H9 (cell line): ENCODE data around the gene RBM42. TPM values are rescaled to one million over a fixed set of nuclear protein-coding genes. Genes with fewer than 3 reads are reported as not detected.

Experiments
- DNase-seq: peaks from one replicate; pipeline ENCODE4 v3.0.0-alpha.2; 2017
- H2AFZ ChIP-seq: one replicate; pipeline ENCODE4 v1.6.1; 2013; ENCODE audit warnings: mild to moderate bottlenecking, low read length, control low read depth, moderate library complexity
- H2AK5ac ChIP-seq: 2 replicates; pipeline ENCODE4 v1.6.1; 2013; ENCODE audit warnings: low read length, control low read depth, mixed read lengths; ENCODE audit not compliant: insufficient read length
- H2BK120ac ChIP-seq: one replicate; pipeline ENCODE4 v1.6.1; 2013; ENCODE audit warnings: low read depth, mild to moderate bottlenecking, low read length, control low read depth, inconsistent platforms; ENCODE audit not compliant: poor library complexity, severe bottlenecking
- H2BK12ac ChIP-seq: 2 replicates; pipeline ENCODE4 v1.6.1; 2013; ENCODE audit warnings: low read length, control low read depth, mixed read lengths, low read depth; ENCODE audit not compliant: insufficient read length
- H2BK15ac ChIP-seq: 2 replicates; pipeline ENCODE4 v1.6.1; 2013; ENCODE audit warnings: low read depth, low read length, control low read depth
- H2BK20ac ChIP-seq: one replicate; pipeline ENCODE4 v1.6.1; 2013; ENCODE audit warnings: low read depth, mild to moderate bottlenecking, low read length, control low read depth, inconsistent platforms; ENCODE audit not compliant: poor library complexity, severe bottlenecking
- H2BK5ac ChIP-seq: 2 replicates; pipeline ENCODE4 v1.6.1; 2013; ENCODE audit warnings: low read length, control low read depth, mixed read lengths; ENCODE audit not compliant: insufficient read length
- H3K14ac ChIP-seq: 2 replicates; pipeline ENCODE4 v1.6.1; 2013; ENCODE audit warnings: low read length, control low read depth; ENCODE audit not compliant: insufficient read depth
- H3K18ac ChIP-seq: 2 replicates; pipeline ENCODE4 v1.6.1; 2013; ENCODE audit warnings: low read depth, mild to moderate bottlenecking, mixed read lengths, low read length, control low read depth; ENCODE audit not compliant: insufficient read length
- H3K23ac ChIP-seq: 2 replicates; pipeline ENCODE4 v1.6.1; 2013; ENCODE audit warnings: low read length, control low read depth, mixed read lengths, low read depth; ENCODE audit not compliant: insufficient read length
- H3K23me2 ChIP-seq: 2 replicates; pipeline ENCODE4 v1.6.1; 2013; ENCODE audit warnings: low read depth, mild to moderate bottlenecking, mixed read lengths, low read length, control low read depth; ENCODE audit not compliant: insufficient read length, poor library complexity, severe bottlenecking
- H3K27ac ChIP-seq: 2 replicates; pipeline ENCODE4 v1.5.1; 2013; ENCODE audit warnings: low read length, control low read depth, mixed read lengths, low read depth; ENCODE audit not compliant: insufficient read length
- H3K27me3 ChIP-seq: 2 replicates; pipeline ENCODE4 v1.6.1; 2013; ENCODE audit warnings: low read length, control low read depth, inconsistent platforms; ENCODE audit not compliant: insufficient read depth
- H3K4ac ChIP-seq: 2 replicates; pipeline ENCODE4 v1.6.1; 2013; ENCODE audit warnings: low read depth, mild to moderate bottlenecking, control low read depth, inconsistent platforms, low read length, moderate library complexity
- H3K4me1 ChIP-seq: 2 replicates; pipeline ENCODE4 v1.6.1; 2013; ENCODE audit warnings: low read length, control low read depth, inconsistent platforms; ENCODE audit not compliant: insufficient read depth
- H3K4me2 ChIP-seq: 2 replicates; pipeline ENCODE4 v1.6.1; 2013; ENCODE audit warnings: low read length, control low read depth, mixed read lengths; ENCODE audit not compliant: insufficient read length, insufficient read depth
- H3K56ac ChIP-seq: 2 replicates; pipeline ENCODE4 v1.6.1; 2013; ENCODE audit warnings: low read depth, mild to moderate bottlenecking, mixed read lengths, low read length, control low read depth; ENCODE audit not compliant: insufficient read length
- H3K79me1 ChIP-seq: 2 replicates; pipeline ENCODE4 v1.6.1; 2013; ENCODE audit warnings: low read depth, mild to moderate bottlenecking, moderate library complexity, low read length, control low read depth, inconsistent platforms; ENCODE audit not compliant: insufficient read depth, poor library complexity, severe bottlenecking
- H3K79me2 ChIP-seq: 2 replicates; pipeline ENCODE4 v1.6.1; 2013; ENCODE audit warnings: low read length, control low read depth, inconsistent platforms; ENCODE audit not compliant: insufficient read depth
- H3K9ac ChIP-seq: 2 replicates; pipeline ENCODE4 v1.6.1; 2013; ENCODE audit warnings: low read length, control low read depth, mixed read lengths; ENCODE audit not compliant: insufficient read length; ENCODE audit errors: extremely low read depth
- H3K9me3 ChIP-seq: one replicate; pipeline ENCODE4 v1.6.1; 2013; ENCODE audit warnings: low read depth, low read length, inconsistent platforms; ENCODE audit not compliant: control insufficient read depth
- H3T11ph ChIP-seq: one replicate; pipeline ENCODE4 v1.6.1; 2013; ENCODE audit warnings: mild to moderate bottlenecking, low read length, control low read depth, inconsistent platforms
- H4K20me1 ChIP-seq: one replicate; pipeline ENCODE4 v1.6.1; 2013; ENCODE audit not compliant: control insufficient read depth, insufficient read length, insufficient read depth
- H4K5ac ChIP-seq: 2 replicates; pipeline ENCODE4 v1.6.1; 2013; ENCODE audit warnings: low read depth, mild to moderate bottlenecking, mixed read lengths, low read length, control low read depth; ENCODE audit not compliant: insufficient read length
- H4K8ac ChIP-seq: replicated peaks from 2 replicates; pipeline ENCODE4 v1.6.1; 2013; ENCODE audit warnings: low read length, control low read depth, mixed read lengths, low read depth; ENCODE audit not compliant: insufficient read length
- H4K91ac ChIP-seq: 2 replicates; pipeline ENCODE4 v1.6.1; 2013; ENCODE audit warnings: low read depth, mild to moderate bottlenecking, moderate library complexity, mixed read lengths, low read length, control low read depth; ENCODE audit not compliant: insufficient read length
- H3K27ac Mint-ChIP-seq, 3 experiments: 2 replicates in 2 of 3; 3 replicates in 1 of 3; pipeline ENCODE4 v1.8.0; 2020 to 2021; ENCODE audit warnings: mixed read lengths in 3 of 3, mild to moderate bottlenecking in 1 of 3, moderate library complexity in 1 of 3
- H3K27me3 Mint-ChIP-seq: 2 replicates; pipeline ENCODE4 v1.8.0; 2021; ENCODE audit warnings: low read depth, mild to moderate bottlenecking, moderate library complexity, mixed read lengths
- H3K36me3 Mint-ChIP-seq, 3 experiments: 2 replicates in 2 of 3; 3 replicates in 1 of 3; pipeline ENCODE4 v1.8.0; 2020 to 2021; ENCODE audit warnings: low read depth in 3 of 3, mixed read lengths in 3 of 3; ENCODE audit not compliant: insufficient read depth in 1 of 3
- H3K4me1 Mint-ChIP-seq, 2 experiments: 2 replicates each; pipeline ENCODE4 v1.8.0; 2020; ENCODE audit warnings: mixed read lengths in 2 of 2
- H3K4me3 Mint-ChIP-seq, 2 experiments: 2 replicates in 1 of 2; 3 replicates in 1 of 2; pipeline ENCODE4 v1.8.0; 2020 to 2021; ENCODE audit warnings: mild to moderate bottlenecking in 2 of 2, mixed read lengths in 2 of 2, moderate library complexity in 1 of 2
- H3K9me3 Mint-ChIP-seq, 2 experiments: 2 replicates in 1 of 2; 3 replicates in 1 of 2; pipeline ENCODE4 v1.8.0; 2020; ENCODE audit warnings: mild to moderate bottlenecking in 2 of 2, mixed read lengths in 2 of 2, moderate library complexity in 1 of 2
- CTCF ChIP-seq: fragments of 200-600 bp; sonication (generic); conservative IDR thresholded peaks from 3 replicates; pipeline ENCODE4 v1.8.0; 2021; ENCODE audit warnings: antibody characterized with exemption, mild to moderate bottlenecking
- WGBS: extraction: QIAGEN DNeasy Blood & Tissue Kit; methylation state at CpG from one replicate; pipeline ENCODE4 v1.1.7; 2013; ENCODE audit warnings: missing lambda C conversion rate, low lambda C conversion rate, mixed read lengths; ENCODE audit not compliant: insufficient read length; ENCODE audit errors: extremely low coverage; 5-methylcytosine and 5-hydroxymethylcytosine counted together
- total RNA-seq: library from RNA; stranded (reverse); gene quantifications from 2 replicates; pipeline ENCODE4 v1.2.1, GENCODE V29; 2021

Gene RBM42
- total RNA-seq, 1 experiment from 2014 or later, result 83.3 TPM

- H2BK5ac ChIP-seq, result no peak within 1 kb of the TSS
- H4K5ac ChIP-seq, result no peak within 1 kb of the TSS
- H3K79me2 ChIP-seq, result no peaks in the 10 kb centered on the region
- H3K56ac ChIP-seq, result no peak within 1 kb of the TSS
- peaks cover 9 to 15% of the 10 kb centered on the region in 2 experiments for H3K9me3 Mint-ChIP-seq
- peaks cover 9 to 23% (median 23%) of the 10 kb centered on the region in 3 experiments; a peak in 6 of 7 replicates for H3K36me3 Mint-ChIP-seq
- no peak within 1 kb of the TSS for H3T11ph ChIP-seq
- H3K27me3 ChIP-seq, result no peaks in the 10 kb centered on the region
- no peak within 1 kb of the TSS for H3K27ac ChIP-seq
- H2AFZ ChIP-seq, result no peak within 1 kb of the TSS
- H4K20me1 ChIP-seq, result no peaks in the 10 kb centered on the region
- H3K23me2 ChIP-seq, result peaks cover 5% of the 10 kb centered on the region
- H3K4ac ChIP-seq, result no peak within 1 kb of the TSS
- H2BK20ac ChIP-seq, result no peak within 1 kb of the TSS
- peak within 1 kb of the TSS; percentile 93 for H3K4me2 ChIP-seq
- no peak within 1 kb of the TSS for H2BK15ac ChIP-seq
- H3K4me1 Mint-ChIP-seq, result no peaks in the 10 kb centered on the region
- peaks cover 23% of the 10 kb centered on the region for H3K27me3 Mint-ChIP-seq
- H4K91ac ChIP-seq, result no peak within 1 kb of the TSS
- H3K23ac ChIP-seq, result no peak within 1 kb of the TSS
- H3K14ac ChIP-seq, result peak within 1 kb of the TSS; percentile 75
- H4K8ac ChIP-seq, result no peak within 1 kb of the TSS
- no peak within 1 kb of the TSS for H2AK5ac ChIP-seq
- no peak within 1 kb of the TSS for H2BK12ac ChIP-seq
- H2BK120ac ChIP-seq, result no peak within 1 kb of the TSS
- DNase-seq, result peak; percentile 95
- peak within 1 kb of the TSS; percentile 80 to 86 for H3K4me3 Mint-ChIP-seq
- no peaks in the 10 kb centered on the region for H3K4me1 ChIP-seq
- peak within 1 kb of the TSS; percentile 73 for H3K9ac ChIP-seq
- H3K79me1 ChIP-seq, result no peaks in the 10 kb centered on the region
- H3K18ac ChIP-seq, result peak within 1 kb of the TSS; percentile 66
- H3K9me3 ChIP-seq, result peaks cover 9% of the 10 kb centered on the region
- WGBS, result no CpG with 5 or more reads among the region's 47 CpGs
- H3K27ac Mint-ChIP-seq, result peak within 1 kb of the TSS in 1 of 3 experiments; percentile 81; a peak in 2 of 7 replicates
- TF ChIP-seq CTCF, result no peak
These were observed 16.1 kb upstream of the RBM42 start, which contains the start of gene HAUS5 for GRCh38 chr19:35612559-35613321. HAUS5 (plus strand) TSS chr19:35612735; CDS start chr19:35612795, 60 bp downstream.
